Heart right ventricle (tissue), 16 donors: ENCODE results near the gene TRERF1. TPM values are rescaled to one million over a fixed set of nuclear protein-coding genes. Genes with fewer than 3 reads are reported as not detected.

Experiments
- ATAC-seq, 8 donors: fragments of 200-7000 bp; cut with Tn5 transposase; one replicate each; pipeline ENCODE4 v1.9.1; 2020; ENCODE audit warnings: mild to moderate bottlenecking in 8 of 8, moderate library complexity in 8 of 8, moderate number of reproducible peaks in 1 of 8
- DNase-seq, 2 donors: peaks; one replicate each; pipeline ENCODE4 v3.0.0-alpha.2; 2020
- H3K27ac ChIP-seq, 10 donors: fragments of 200-600 bp; sonication (generic) in 2 of 10; one replicate each; pipeline versions ENCODE4 v1.5.0 to v1.8.0; 2020 to 2022; ENCODE audit warnings: mild to moderate bottlenecking in 3 of 10
- H3K27me3 ChIP-seq, 7 donors: fragments of 200-600 bp; one replicate each; pipeline ENCODE4 v1.8.0; 2021 to 2022; ENCODE audit warnings: mild to moderate bottlenecking in 2 of 7
- H3K36me3 ChIP-seq, 9 donors: fragments of 200-600 bp; sonication (generic) in 1 of 9; one replicate each; pipeline versions ENCODE4 v1.5.0 to v1.8.0; 2020 to 2022; ENCODE audit warnings: mild to moderate bottlenecking in 2 of 9
- H3K4me1 ChIP-seq, 9 donors: fragments of 200-600 bp; sonication (generic) in 1 of 9; one replicate each; pipeline versions ENCODE4 v1.5.0 to v1.8.0; 2020 to 2022; ENCODE audit warnings: mild to moderate bottlenecking in 4 of 9
- H3K4me3 ChIP-seq, 10 donors: fragments of 200-600 bp; sonication (generic) in 2 of 10; one replicate each; pipeline versions ENCODE4 v1.5.0 to v1.8.0; 2020 to 2022; ENCODE audit warnings: mild to moderate bottlenecking in 7 of 10, moderate library complexity in 2 of 10
- H3K9me3 ChIP-seq, 11 donors: fragments of 200-600 bp in 10 of 11; sonication (generic) in 2 of 11; one replicate each; pipeline versions ENCODE4 v1.5.0 to v1.8.0; 2013 to 2022; ENCODE audit warnings: mild to moderate bottlenecking in 2 of 11, control low read depth in 1 of 11, moderate library complexity in 1 of 11
- CTCF ChIP-seq, 9 donors: fragments of 200-600 bp; sonication (generic) in 2 of 9; IDR thresholded peaks; one replicate each; pipeline versions ENCODE4 v1.5.0 to v1.8.0; 2021 to 2022; ENCODE audit warnings: antibody characterized with exemption in 9 of 9, mild to moderate bottlenecking in 5 of 9, moderate library complexity in 1 of 9
- WGBS, 2 donors: extraction: QIAGEN DNeasy Blood & Tissue Kit; methylation state at CpG; one replicate each; pipeline ENCODE4 v1.1.7; 2013; ENCODE audit warnings: inconsistent platforms in 1 of 2; 5-methylcytosine and 5-hydroxymethylcytosine counted together
- intact Hi-C, 10 donors: fragments of 100-400 bp; cut with DNase I; formaldehyde crosslinking; loops; one replicate each; pipeline versions ENCODE4 v1.11.1 to v1.14.2; 2022
- polyA plus RNA-seq, 2 donors: library from polyadenylated mRNA; stranded (reverse); fragments of 200-250 nt; gene quantifications; one replicate each; pipeline ENCODE4 v1.2.3, GENCODE V29; 2013
- total RNA-seq, 10 donors: library from RNA; stranded (reverse); fragmentation: NEBNext Ultra II Directional in 3 of 10; extraction: Animal tissue kit (Norgen Biotek cat#: 25700) in 3 of 10; gene quantifications; one replicate each; pipeline versions ENCODE4 v1.2.1 to v1.2.4, GENCODE V29; 2021 to 2023
- donor health status: Arrhythmogenic right ventricular cardiomyopathy.
- donor health status: ischemic (EF 13 %, LVEDD 7.1; RV severe dilation, severe dysfunction).
- donor health status: healthy with polysubstance abuse.
- donor health status: DM: no; HTN: yes; CAD: no.
- donor health status: DM: no; HTN: no; CAD: no.
- donor health status: ischemic (EF 25% LVEDD 6.9; RV normal size, moderate dysfunction).
- donor health status: ischemic (EF 25% LVEDD 5.7; RV mildly dilated, moderate dysfunction).
- donor health status: healthy.
- donor health status: DM: yes; HTN: yes; CAD: no.
- donor health status: Ischemic cardiomyopathy.
- donor health status: ischemic (EF 35%, LVEDD 5.7; RV mildly dilated, moderate dysfunction).
- donor health status: nonischemic (EF 11% LVEDD 7.7; RV severe dilation, severe dysfunction).
- donor health status: DM: yes; HTN: yes; CAD: no.
- donor health status: PGD.
- donor health status: ischemic (EF 29% LVEDD 5.4; RV normal size, mild dysfunction).
- donor health status: nonischemic (EF 23%, LVEDD 6.1; RV moderate dilation, normal function).

The TRERF1 gene
- total and polyA plus RNA-seq, 12 donors: 0.75 to 2.8 (median 1.6) TPM

- no peak for TF ChIP-seq CTCF (IDR thresholded peaks at IDR 0.05)
- H3K9me3 ChIP-seq: no peaks in the 10 kb centered on the region
- H3K4me1 ChIP-seq: peaks cover 3 to 67% (median 41%) of the 10 kb centered on the region in 9 donors
- H3K27ac ChIP-seq: peak overlapping the region in 4 of 10 donors; percentile 24 to 75 (median 63)
- H3K27me3 ChIP-seq: no peaks in the 10 kb centered on the region
- no peak overlapping the region for H3K4me3 ChIP-seq
- WGBS, 2 donors: 86 to 95% methylated on average over 7 of the region's 7 CpGs
- DNase-seq (no peak), ATAC-seq (no peak)
- intact Hi-C loops: loop anchor here in 1 of 10 donors (5.0 kb wide), 1 partner anchor 49 kb away; the partner anchor contains the start of gene TRERF1
- H3K36me3 ChIP-seq: no peaks in the 10 kb centered on the region
Observed at GRCh38 chr6:42403421-42403820, 48.3 kb downstream of the TRERF1 start.

GRCh38 chr6:42402184-42402583 is 49.5 kb downstream of the TRERF1 start:
- 90 to 94% methylated on average over 5 of the region's 5 CpGs for WGBS, 2 donors
- no peaks in the 10 kb centered on the region for H3K36me3 ChIP-seq
- no peak for TF ChIP-seq CTCF (IDR thresholded peaks at IDR 0.05)
- peaks cover 3 to 57% (median 38%) of the 10 kb centered on the region in 9 donors for H3K4me1 ChIP-seq
- intact Hi-C loops: loop anchor here in 1 of 10 donors (5.0 kb wide), 1 partner anchor 50 kb away; the partner anchor contains the start of gene TRERF1
- H3K27me3 ChIP-seq: no peaks in the 10 kb centered on the region
- ATAC-seq: no peak
- no peak overlapping the region for H3K4me3 ChIP-seq
- no peaks in the 10 kb centered on the region for H3K9me3 ChIP-seq
- no peak for DNase-seq
- peak overlapping the region in 1 of 10 donors; percentile 45 for H3K27ac ChIP-seq

- DNase-seq: no peak
Observed at GRCh38 chr6:42401613-42401951, 50.1 kb downstream of the TRERF1 start.

GRCh38 chr6:42400886-42401612 is 50.7 kb downstream of the TRERF1 start:
- H3K27me3 ChIP-seq: no peaks in the 10 kb centered on the region
- H3K4me1 ChIP-seq: peaks cover 0 to 46% (median 26%) of the 10 kb centered on the region in 9 donors
- DNase-seq: no peak
- 93 to 94% methylated on average over 8 of the region's 8 CpGs for WGBS, 2 donors
- no peaks in the 10 kb centered on the region for H3K36me3 ChIP-seq
- H3K9me3 ChIP-seq: no peaks in the 10 kb centered on the region
- intact Hi-C loops: loop anchor here in 1 of 10 donors (5.0 kb wide), 1 partner anchor 51 kb away; the partner anchor contains the start of gene TRERF1
- no peak overlapping the region for H3K4me3 ChIP-seq
- TF ChIP-seq CTCF (IDR thresholded peaks at IDR 0.05): no peak
- no peak for ATAC-seq
- H3K27ac ChIP-seq: peak overlapping the region in 1 of 10 donors; percentile 45

More at GRCh38 chr6:42401613-42401951, 50.1 kb downstream of the TRERF1 start:
- no peak for TF ChIP-seq CTCF (IDR thresholded peaks at IDR 0.05)
- 88 to 89% methylated on average over 3 of the region's 3 CpGs for WGBS, 2 donors
- intact Hi-C loops: loop anchor here in 1 of 10 donors (5.0 kb wide), 1 partner anchor 51 kb away; the partner anchor contains the start of gene TRERF1
- Histone ChIP-seq H3K27me3 (no peaks in the 10 kb centered on the region), H3K27ac (peak overlapping the region in 1 of 10 donors; percentile 45), H3K4me3 (no peak overlapping the region), H3K36me3 (no peaks in the 10 kb centered on the region), H3K4me1 (peaks cover 3 to 51% (median 32%) of the 10 kb centered on the region in 9 donors), H3K9me3 (no peaks in the 10 kb centered on the region)
- ATAC-seq: no peak
